ENCODE measurements around the gene MXD4.

DNA sequence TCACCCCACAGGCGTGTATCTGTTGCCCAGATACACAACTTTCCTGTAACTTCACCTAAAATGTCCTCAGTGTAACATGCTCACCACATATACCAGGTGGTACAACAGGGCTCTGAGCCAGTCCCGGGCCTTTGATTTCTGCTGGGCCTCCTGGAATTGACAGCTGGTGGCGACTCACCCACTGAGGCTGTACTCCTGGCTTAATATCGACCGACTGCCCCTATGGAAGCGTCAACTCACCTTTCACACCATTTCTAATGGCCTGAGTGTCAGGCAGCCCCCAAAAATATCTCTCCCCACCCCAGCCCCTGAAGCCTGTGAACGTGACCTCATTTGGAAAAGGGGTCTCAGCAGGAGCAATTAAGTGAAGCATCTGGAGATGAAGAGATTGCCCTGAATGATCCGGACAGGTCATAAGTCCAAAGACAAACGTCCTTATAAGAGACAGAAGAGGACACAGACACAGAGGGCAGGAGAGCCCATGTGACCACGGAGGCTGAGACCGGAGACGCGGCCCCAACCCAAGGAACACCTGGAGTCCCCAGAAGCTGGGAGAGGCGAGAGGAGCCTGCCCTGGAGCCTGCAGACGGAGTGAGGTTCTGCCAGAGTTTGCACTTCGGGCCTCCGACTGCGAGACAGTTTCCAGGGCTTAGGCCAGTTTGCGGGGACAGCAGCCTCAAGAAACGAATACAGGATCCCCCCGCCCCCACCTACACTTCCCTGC is 12.6 kb upstream of the MXD4 start:
- TF ChIP-seq CTCF (IDR thresholded peaks at IDR 0.05) = no peak
- TF ChIP-seq EP300 (IDR thresholded peaks at IDR 0.05) = no peak

Data from esophagus muscularis mucosa (tissue), 3 donors.